Neural cell (in vitro differentiated cells): ENCODE data around the gene SLC66A1. TPM values are rescaled to one million over a fixed set of nuclear protein-coding genes. Genes with fewer than 3 reads are reported as not detected.

ENCODE experiments used
- H2AFZ ChIP-seq: fragments of 200-600, 300-800 bp; sonication (generic), shearing (Covaris generic); 2 replicates; pipeline ENCODE4 v1.6.0; 2014; ENCODE audit warnings: low read depth, mild to moderate bottlenecking, antibody characterized with exemption, low read length, moderate library complexity
- H3F3A ChIP-seq: fragments of 200-600 bp; shearing (Covaris generic); 2 replicates; pipeline ENCODE4 v1.6.1; 2016; ENCODE audit warnings: mild to moderate bottlenecking, moderate library complexity, mixed read lengths, antibody characterized with exemption, low read length; ENCODE audit not compliant: insufficient read depth, poor library complexity, severe bottlenecking
- H3K27ac ChIP-seq: fragments of 200-600, 300-800 bp; sonication (generic), shearing (Covaris generic); 2 replicates; pipeline ENCODE4 v1.5.1; 2014; ENCODE audit warnings: mild to moderate bottlenecking, low read length, moderate library complexity
- H3K27me3 ChIP-seq: fragments of 300-800, 200-600 bp; sonication (generic), shearing (Covaris generic); 2 replicates; pipeline ENCODE4 v1.6.0; 2014; ENCODE audit warnings: mild to moderate bottlenecking, low read depth, low read length, moderate library complexity; ENCODE audit not compliant: insufficient read depth
- H3K36me3 ChIP-seq: fragments of 300-800, 200-600 bp; sonication (generic), shearing (Covaris generic); 2 replicates; pipeline ENCODE4 v1.5.1; 2014; ENCODE audit warnings: mild to moderate bottlenecking, antibody characterized with exemption, low read length, moderate library complexity; ENCODE audit not compliant: insufficient read depth
- H3K4me2 ChIP-seq: fragments of 300-800, 200-600 bp; sonication (generic), shearing (Covaris generic); 2 replicates; pipeline ENCODE4 v1.6.0; 2014; ENCODE audit warnings: mild to moderate bottlenecking, low read length
- H3K4me3 ChIP-seq: fragments of 300-800, 200-600 bp; sonication (generic), shearing (Covaris generic); 2 replicates; pipeline ENCODE4 v1.5.1; 2014; ENCODE audit warnings: mild to moderate bottlenecking, low read length, moderate library complexity
- H3K79me2 ChIP-seq: fragments of 200-600 bp; shearing (Covaris generic); replicated peaks from 2 replicates; pipeline ENCODE4 v1.6.0; 2014; ENCODE audit warnings: mild to moderate bottlenecking, low read length, moderate library complexity; ENCODE audit not compliant: insufficient read depth
- H3K9ac ChIP-seq: fragments of 300-800, 200-600 bp; sonication (generic), shearing (Covaris generic); 2 replicates; pipeline ENCODE4 v1.6.1; 2016; ENCODE audit warnings: mild to moderate bottlenecking, low read length, mixed read lengths
- H3K9me2 ChIP-seq: fragments of 200-600 bp; shearing (Covaris generic); 2 replicates; pipeline ENCODE4 v1.6.1; 2016; ENCODE audit warnings: mild to moderate bottlenecking, low read length, mixed read lengths; ENCODE audit not compliant: insufficient read depth
- H3K9me3 ChIP-seq: fragments of 200-600, 300-800 bp; sonication (generic), shearing (Covaris generic); 2 replicates; pipeline ENCODE4 v1.6.1; 2016; ENCODE audit warnings: mild to moderate bottlenecking, mixed run types, low read length, moderate library complexity, mixed read lengths
- H4K20me1 ChIP-seq: fragments of 200-600 bp; shearing (Covaris generic); 2 replicates; pipeline ENCODE4 v1.6.1; 2016; ENCODE audit warnings: mild to moderate bottlenecking, mixed run types; ENCODE audit not compliant: insufficient read depth
- EP300 ChIP-seq: fragments of 450-650 bp; conservative IDR thresholded peaks from 2 replicates; pipeline ENCODE4 v1.6.1; 2014; ENCODE audit warnings: antibody characterized with exemption, mild to moderate bottlenecking, moderate library complexity; ENCODE audit not compliant: poor library complexity, severe bottlenecking
- EZH2 ChIP-seq: fragments of 200-600, 300-800 bp; shearing (Covaris generic), sonication (generic); IDR thresholded peaks from 2 replicates; pipeline ENCODE4 v1.6.1; 2014; ENCODE audit warnings: antibody characterized with exemption, low read length, borderline replicate concordance, mild to moderate bottlenecking; ENCODE audit not compliant: insufficient read depth, poor library complexity, severe bottlenecking
- MXI1 ChIP-seq: fragments of 450-650 bp; conservative IDR thresholded peaks from 2 replicates; pipeline ENCODE4 v1.6.1; 2014; ENCODE audit warnings: antibody characterized with exemption, mild to moderate bottlenecking; ENCODE audit not compliant: poor library complexity, severe bottlenecking
- POLR2AphosphoS5 ChIP-seq: IDR thresholded peaks from 2 replicates; pipeline ENCODE4 v1.6.1; 2012
- RAD21 ChIP-seq: fragments of 450-650 bp; conservative IDR thresholded peaks from 2 replicates; pipeline ENCODE4 v1.6.1; 2014; ENCODE audit warnings: antibody characterized with exemption, mild to moderate bottlenecking, moderate library complexity
- SMC3 ChIP-seq: fragments of 450-650 bp; conservative IDR thresholded peaks from 2 replicates; pipeline ENCODE4 v1.6.1; 2014; ENCODE audit warnings: antibody characterized with exemption, mild to moderate bottlenecking, moderate library complexity; ENCODE audit not compliant: poor library complexity
- TAF1 ChIP-seq: IDR thresholded peaks from 2 replicates; pipeline ENCODE4 v1.6.1; 2012; ENCODE audit warnings: low read depth
- polyA plus RNA-seq: library from polyadenylated mRNA; depleted of rRNA; stranded (reverse); fragments of >200 nt; gene quantifications from 2 replicates; pipeline ENCODE4 v1.2.3, GENCODE V29; 2014
- TF ChIP-seq, protein P1 (sequence below): IDR thresholded peaks from 2 replicates; pipeline ENCODE4 v1.6.1; 2012; ENCODE audit warnings: borderline replicate concordance
- TF ChIP-seq, protein P2 (sequence below): fragments of 450-650 bp; IDR thresholded peaks from 2 replicates; pipeline ENCODE4 v1.5.1; 2014; ENCODE audit warnings: antibody characterized with exemption, mild to moderate bottlenecking, moderate library complexity; ENCODE audit not compliant: poor library complexity, severe bottlenecking

Gene SLC66A1
- polyA plus RNA-seq, 1 donor from 2014 or later: 31.8 TPM

DNA sequence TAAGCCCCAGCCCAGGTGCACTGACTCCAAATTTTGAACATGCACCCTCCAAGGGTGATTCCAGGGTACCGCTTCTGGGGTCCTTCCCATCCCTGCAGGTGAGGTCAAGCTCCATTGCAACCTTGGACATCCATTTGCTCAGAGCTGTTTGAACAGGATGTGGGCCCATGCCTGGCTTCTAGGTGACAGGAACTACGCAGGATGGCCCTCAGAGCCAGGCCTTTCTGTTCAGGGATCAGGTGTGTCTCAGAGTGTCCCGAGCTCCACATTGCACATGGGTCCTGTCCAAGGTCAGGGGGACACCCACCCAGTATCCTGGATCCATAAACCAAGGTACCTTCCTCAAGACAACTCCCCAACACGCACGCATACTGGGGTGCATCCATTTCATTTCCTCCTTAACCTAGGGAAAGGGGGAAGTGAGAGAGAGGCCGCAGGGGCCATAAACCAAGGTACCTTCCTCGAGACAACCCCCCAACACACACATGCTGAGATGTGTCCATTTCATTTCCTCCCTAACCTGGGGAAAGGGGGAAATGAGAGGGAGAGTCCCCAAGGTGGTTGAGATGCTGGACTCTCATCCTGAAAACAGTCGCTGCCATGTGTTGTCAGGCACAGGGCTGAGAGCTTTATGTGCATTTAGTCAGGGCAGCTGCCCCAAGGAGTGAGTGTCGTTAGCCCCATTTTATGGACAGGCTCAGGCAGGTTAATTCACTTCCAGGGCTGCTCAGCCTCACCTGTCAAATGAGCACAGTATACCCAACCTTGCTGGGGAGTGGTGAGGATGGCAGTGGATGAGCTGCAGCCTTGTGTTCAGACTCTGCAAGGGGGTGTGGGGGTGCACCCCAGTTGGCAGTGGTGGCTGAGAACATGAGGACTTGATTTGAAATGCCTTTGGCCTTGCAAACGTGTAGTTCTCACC, 2.1 kb downstream of the SLC66A1 start:
- Histone ChIP-seq H3K79me2 (peaks cover 12% of the 10 kb centered on the region), H3K4me3 (peak overlapping the region; percentile 98), H3K9ac (no peak overlapping the region), H3F3A (no peaks in the 10 kb centered on the region), H3K36me3 (no peaks in the 10 kb centered on the region), H3K4me2 (no peak overlapping the region), H3K9me2 (no peaks in the 10 kb centered on the region), H3K27me3 (no peaks in the 10 kb centered on the region), H2AFZ (no peak overlapping the region), H3K9me3 (no peaks in the 10 kb centered on the region), H3K27ac (no peak overlapping the region), H4K20me1 (no peaks in the 10 kb centered on the region)
- TF ChIP-seq EZH2 (no peak), RAD21 (no peak), EP300 (no peak), SMC3 (no peak), TAF1 (no peak), MXI1 (no peak), POLR2AphosphoS5 (no peak)
- TF ChIP-seq, protein P1, sequence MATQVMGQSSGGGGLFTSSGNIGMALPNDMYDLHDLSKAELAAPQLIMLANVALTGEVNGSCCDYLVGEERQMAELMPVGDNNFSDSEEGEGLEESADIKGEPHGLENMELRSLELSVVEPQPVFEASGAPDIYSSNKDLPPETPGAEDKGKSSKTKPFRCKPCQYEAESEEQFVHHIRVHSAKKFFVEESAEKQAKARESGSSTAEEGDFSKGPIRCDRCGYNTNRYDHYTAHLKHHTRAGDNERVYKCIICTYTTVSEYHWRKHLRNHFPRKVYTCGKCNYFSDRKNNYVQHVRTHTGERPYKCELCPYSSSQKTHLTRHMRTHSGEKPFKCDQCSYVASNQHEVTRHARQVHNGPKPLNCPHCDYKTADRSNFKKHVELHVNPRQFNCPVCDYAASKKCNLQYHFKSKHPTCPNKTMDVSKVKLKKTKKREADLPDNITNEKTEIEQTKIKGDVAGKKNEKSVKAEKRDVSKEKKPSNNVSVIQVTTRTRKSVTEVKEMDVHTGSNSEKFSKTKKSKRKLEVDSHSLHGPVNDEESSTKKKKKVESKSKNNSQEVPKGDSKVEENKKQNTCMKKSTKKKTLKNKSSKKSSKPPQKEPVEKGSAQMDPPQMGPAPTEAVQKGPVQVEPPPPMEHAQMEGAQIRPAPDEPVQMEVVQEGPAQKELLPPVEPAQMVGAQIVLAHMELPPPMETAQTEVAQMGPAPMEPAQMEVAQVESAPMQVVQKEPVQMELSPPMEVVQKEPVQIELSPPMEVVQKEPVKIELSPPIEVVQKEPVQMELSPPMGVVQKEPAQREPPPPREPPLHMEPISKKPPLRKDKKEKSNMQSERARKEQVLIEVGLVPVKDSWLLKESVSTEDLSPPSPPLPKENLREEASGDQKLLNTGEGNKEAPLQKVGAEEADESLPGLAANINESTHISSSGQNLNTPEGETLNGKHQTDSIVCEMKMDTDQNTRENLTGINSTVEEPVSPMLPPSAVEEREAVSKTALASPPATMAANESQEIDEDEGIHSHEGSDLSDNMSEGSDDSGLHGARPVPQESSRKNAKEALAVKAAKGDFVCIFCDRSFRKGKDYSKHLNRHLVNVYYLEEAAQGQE: no peak
- TF ChIP-seq, protein P2, sequence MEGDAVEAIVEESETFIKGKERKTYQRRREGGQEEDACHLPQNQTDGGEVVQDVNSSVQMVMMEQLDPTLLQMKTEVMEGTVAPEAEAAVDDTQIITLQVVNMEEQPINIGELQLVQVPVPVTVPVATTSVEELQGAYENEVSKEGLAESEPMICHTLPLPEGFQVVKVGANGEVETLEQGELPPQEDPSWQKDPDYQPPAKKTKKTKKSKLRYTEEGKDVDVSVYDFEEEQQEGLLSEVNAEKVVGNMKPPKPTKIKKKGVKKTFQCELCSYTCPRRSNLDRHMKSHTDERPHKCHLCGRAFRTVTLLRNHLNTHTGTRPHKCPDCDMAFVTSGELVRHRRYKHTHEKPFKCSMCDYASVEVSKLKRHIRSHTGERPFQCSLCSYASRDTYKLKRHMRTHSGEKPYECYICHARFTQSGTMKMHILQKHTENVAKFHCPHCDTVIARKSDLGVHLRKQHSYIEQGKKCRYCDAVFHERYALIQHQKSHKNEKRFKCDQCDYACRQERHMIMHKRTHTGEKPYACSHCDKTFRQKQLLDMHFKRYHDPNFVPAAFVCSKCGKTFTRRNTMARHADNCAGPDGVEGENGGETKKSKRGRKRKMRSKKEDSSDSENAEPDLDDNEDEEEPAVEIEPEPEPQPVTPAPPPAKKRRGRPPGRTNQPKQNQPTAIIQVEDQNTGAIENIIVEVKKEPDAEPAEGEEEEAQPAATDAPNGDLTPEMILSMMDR: no peak

DNA sequence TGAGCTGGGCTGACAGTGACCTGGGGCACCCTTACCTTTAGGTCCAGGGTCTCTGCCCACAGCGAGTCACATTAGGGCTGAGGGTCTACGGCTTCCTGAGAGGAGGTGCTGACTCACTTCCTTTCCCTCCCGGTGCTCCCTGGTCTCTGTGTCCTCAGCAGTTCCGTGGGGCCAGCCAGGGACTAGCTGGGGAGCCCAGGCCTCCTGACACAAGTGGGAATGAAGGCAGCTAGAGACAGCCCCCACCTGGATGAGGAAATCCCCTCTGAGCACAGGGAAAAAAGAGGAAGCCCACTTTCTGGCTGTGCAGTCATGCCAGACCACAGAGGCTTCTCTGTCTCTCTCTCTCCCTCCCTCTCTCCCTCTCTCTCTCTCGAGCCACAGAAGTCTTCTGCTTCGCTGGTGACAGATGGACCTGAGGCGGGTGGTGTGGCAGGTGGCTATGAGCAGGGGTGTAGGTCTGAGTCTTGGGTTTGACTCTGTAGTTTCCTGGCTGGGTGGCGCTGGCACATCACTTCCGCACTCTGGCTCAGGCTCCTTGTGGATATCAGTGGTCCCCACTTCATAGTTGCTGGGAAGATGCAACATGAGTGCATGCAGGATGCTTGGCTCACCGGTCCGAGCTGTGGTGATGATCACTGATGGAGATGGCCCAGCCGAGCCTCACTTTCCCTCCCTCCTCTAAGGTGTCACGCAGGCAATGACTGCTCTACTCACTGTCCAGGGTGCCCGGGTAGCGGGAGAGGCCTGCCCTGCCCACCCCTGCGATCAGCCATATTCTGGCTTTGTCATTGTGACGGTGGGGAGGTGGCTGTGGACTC, 3.5 kb downstream of the SLC66A1 start:
- no peak for TF ChIP-seq TAF1
- no peak for TF ChIP-seq POLR2AphosphoS5
- TF ChIP-seq RAD21: no peak
- Histone ChIP-seq H2AFZ (no peak overlapping the region), H3F3A (no peaks in the 10 kb centered on the region), H3K27me3 (no peaks in the 10 kb centered on the region), H3K27ac (no peak overlapping the region), H3K36me3 (no peaks in the 10 kb centered on the region), H3K4me2 (no peak overlapping the region), H4K20me1 (no peaks in the 10 kb centered on the region), H3K9me3 (no peaks in the 10 kb centered on the region), H3K9me2 (no peaks in the 10 kb centered on the region), H3K9ac (no peak overlapping the region), H3K79me2 (peaks cover 12% of the 10 kb centered on the region), H3K4me3 (no peak overlapping the region)
